Non-pigmented ciliary epithelial cell (primary cell): ENCODE measurements around the gene SPNS2.

Experiments
- DNase-seq: peaks from one replicate; pipeline ENCODE4 v3.0.0-alpha.2; 2010; ENCODE audit warnings: low read depth

SPNS2 gene

GRCh38 chr17:4498461-4499397, at the start of gene SPNS2:
TSS of gene SPNS2 (plus strand) at chr17:4498881. CDS start at chr17:4499048, 167 bp downstream.
- DNase-seq: no peak

- no peak for DNase-seq
Measured at GRCh38 chr17:4449736-4450135, 48.9 kb upstream of the SPNS2 start.

GRCh38 chr17:4450710-4451316, 47.9 kb upstream of the SPNS2 start:
- no peak for DNase-seq

- no peak for DNase-seq
Measured at GRCh38 chr17:4453812-4454591, 44.7 kb upstream of the SPNS2 start.

- no peak for DNase-seq
Measured at GRCh38 chr17:4460661-4461060, 38.0 kb upstream of the SPNS2 start.

GRCh38 chr17:4463818-4464476, 34.7 kb upstream of the SPNS2 start:
- no peak for DNase-seq

- DNase-seq: no peak
Measured at GRCh38 chr17:4465786-4466185, 32.9 kb upstream of the SPNS2 start.

GRCh38 chr17:4467287-4467686, 31.4 kb upstream of the SPNS2 start:
- no peak for DNase-seq

GRCh38 chr17:4469552-4469951, 29.1 kb upstream of the SPNS2 start:
- no peak for DNase-seq

GRCh38 chr17:4472286-4472685, 26.4 kb upstream of the SPNS2 start:
- DNase-seq: no peak

- DNase-seq: no peak
Measured at GRCh38 chr17:4474093-4474492, 24.6 kb upstream of the SPNS2 start.

GRCh38 chr17:4475001-4475400, 23.7 kb upstream of the SPNS2 start:
- DNase-seq: no peak

GRCh38 chr17:4475463-4475862, 23.2 kb upstream of the SPNS2 start:
- no peak for DNase-seq

GRCh38 chr17:4476017-4476416, 22.7 kb upstream of the SPNS2 start:
- DNase-seq: no peak

GRCh38 chr17:4476511-4477070, 22.1 kb upstream of the SPNS2 start:
- no peak for DNase-seq

GRCh38 chr17:4477255-4477791, 21.4 kb upstream of the SPNS2 start:
- DNase-seq: no peak

- no peak for DNase-seq
Measured at GRCh38 chr17:4478318-4478830, 20.3 kb upstream of the SPNS2 start.

- DNase-seq: no peak
Measured at GRCh38 chr17:4479340-4479981, 19.2 kb upstream of the SPNS2 start.

GRCh38 chr17:4479982-4480751, 18.5 kb upstream of the SPNS2 start:
- no peak for DNase-seq
